Stomach (tissue), 9 donors: ENCODE results near the gene TET1. TPM values are rescaled to one million over a fixed set of nuclear protein-coding genes. Genes with fewer than 3 reads are reported as not detected.
A peak's percentile ranks its signal among the peaks of the same experiment; 100 is the strongest.
"Not testable (repeated sequence)": the region's sequence is repeated elsewhere in the genome, so short reads cannot be mapped to it uniquely, and the experiment has no call there.

Experiments used
- DNase-seq, 2 donors: peaks; one replicate each; pipeline versions ENCODE4 v3.0.0 to v3.0.0-alpha.2; 2013 to 2019
- H3K27ac ChIP-seq, 5 donors: fragments of 200-600 bp in 4 of 5; sonication (generic) in 4 of 5; one replicate each; pipeline ENCODE4 v1.5.1; 2013 to 2019; ENCODE audit warnings: mild to moderate bottlenecking in 1 of 5, moderate library complexity in 1 of 5
- H3K27me3 ChIP-seq, 3 donors: fragments of 200-600 bp; sonication (generic); one replicate each; pipeline ENCODE4 v1.5.1; 2017 to 2019; ENCODE audit warnings: mixed run types in 1 of 3
- H3K36me3 ChIP-seq, 4 donors: fragments of 200-600 bp; sonication (generic); 1 replicate in 3 of 4; 2 replicates in 1 of 4; pipeline ENCODE4 v1.5.1; 2016 to 2019
- H3K4me1 ChIP-seq, 4 donors: fragments of 200-600 bp; sonication (generic); one replicate each; pipeline ENCODE4 v1.5.1; 2016 to 2019
- H3K4me3 ChIP-seq, 4 donors: fragments of 200-600 bp; sonication (generic) in 3 of 4; one replicate each; pipeline ENCODE4 v1.5.1; 2016 to 2019; ENCODE audit warnings: mild to moderate bottlenecking in 1 of 4
- H3K9me3 ChIP-seq, 4 donors: fragments of 200-600 bp; sonication (generic); one replicate each; pipeline ENCODE4 v1.5.1; 2016 to 2019
- CTCF ChIP-seq, 7 experiments: fragments of 450-650 bp in 4 of 7; fragments of 200-600 bp in 3 of 7; sonication (generic) in 3 of 7; IDR thresholded peaks; one replicate each; pipeline ENCODE4 v1.5.1; 2016 to 2019; ENCODE audit warnings: antibody characterized with exemption in 7 of 7, control low read depth in 2 of 7, mild to moderate bottlenecking in 1 of 7
- EP300 ChIP-seq: sonication (generic); formaldehyde crosslinking; IDR thresholded peaks from one replicate; pipeline ENCODE4 v1.6.1; 2017; ENCODE audit warnings: antibody characterized with exemption
- POLR2A ChIP-seq, 4 donors: fragments of 450-650 bp; IDR thresholded peaks; one replicate each; pipeline ENCODE4 v1.6.1; 2016; ENCODE audit warnings: antibody characterized with exemption in 4 of 4, control low read depth in 2 of 4, mild to moderate bottlenecking in 1 of 4, moderate library complexity in 1 of 4
- POLR2AphosphoS5 ChIP-seq, 3 donors: sonication (generic); formaldehyde crosslinking; IDR thresholded peaks; one replicate each; pipeline ENCODE4 v1.6.1; 2016; ENCODE audit warnings: antibody characterized with exemption in 3 of 3
- WGBS, 5 donors: extraction: QIAGEN DNeasy Blood & Tissue Kit in 3 of 5; methylation state at CpG; one replicate each; pipeline versions ENCODE4 v1.1.5 to v1.1.7; 2013 to 2018; 5-methylcytosine and 5-hydroxymethylcytosine counted together
- intact Hi-C: fragments of 100-400 bp; cut with DNase I; formaldehyde crosslinking; loops from one replicate; pipeline ENCODE4 v1.15.1; 2023; ENCODE audit warnings: low total_unique reads
- polyA plus RNA-seq, 3 donors: library from polyadenylated mRNA; stranded (reverse); fragments of 200-250 nt; gene quantifications; one replicate each; pipeline ENCODE4 v1.2.3, GENCODE V29; 2013
- total RNA-seq, 5 donors: library from RNA; depleted of rRNA; stranded (reverse); fragments of >200 nt; gene quantifications; one replicate each; pipeline versions ENCODE4 v1.1.0 to v1.2.3, GENCODE V29; 2014 to 2016
- donor health status: healthy with polysubstance abuse.
- donor health status: Bipolar disorder and iron deficiency.
- donor health status: healthy.

TET1 gene
- total and polyA plus RNA-seq, 8 donors = under 0.01 to 22.3 (median 2.5) TPM

- H3K4me1 ChIP-seq = peaks cover 0 to 26% (median 13%) of the 10 kb centered on the region in 4 donors
- H3K9me3 ChIP-seq = no peaks in the 10 kb centered on the region
- TF ChIP-seq EP300 (no peak), POLR2A (IDR thresholded peaks at IDR 0.05) (no peak), POLR2AphosphoS5 (IDR thresholded peaks at IDR 0.05) (no peak), CTCF (IDR thresholded peaks at IDR 0.05) (no peak)
- intact Hi-C loops = no loop called here
- no peaks in the 10 kb centered on the region for H3K27me3 ChIP-seq
- H3K27ac ChIP-seq = no peak overlapping the region
- peak in 1 of 2 donors; percentile 12 for DNase-seq
- no peak overlapping the region for H3K4me3 ChIP-seq
- WGBS, 5 donors = 59 to 69% (median 62%) methylated on average over 6 of the region's 6 CpGs
- no peaks in the 10 kb centered on the region for H3K36me3 ChIP-seq
These were observed 68.5 kb downstream of the TET1 start for GRCh38 chr10:68628576-68629127.

GRCh38 chr10:68632271-68632560, 72.1 kb downstream of the TET1 start:
- 95 to 98% (median 97%) methylated on average over 10 of the region's 10 CpGs for WGBS, 5 donors
- H3K4me3 ChIP-seq, H3K27ac ChIP-seq, intact Hi-C loops, H3K9me3 ChIP-seq, H3K36me3 ChIP-seq, H3K27me3 ChIP-seq, DNase-seq: not testable (repeated sequence)
- peaks cover 0 to 21% (median 10%) of the 10 kb centered on the region in 4 donors for H3K4me1 ChIP-seq

GRCh38 chr10:68633281-68633680, 73.1 kb downstream of the TET1 start:
- no peak overlapping the region for H3K4me3 ChIP-seq
- H3K27ac ChIP-seq = no peak overlapping the region
- DNase-seq = no peak
- H3K4me1 ChIP-seq = peaks cover 0 to 17% (median 8%) of the 10 kb centered on the region in 4 donors
- intact Hi-C loops = no loop called here
- H3K9me3 ChIP-seq = no peaks in the 10 kb centered on the region
- TF ChIP-seq POLR2A (IDR thresholded peaks at IDR 0.05) = no peak
- no peak for TF ChIP-seq CTCF (IDR thresholded peaks at IDR 0.05)
- no peak for TF ChIP-seq EP300
- TF ChIP-seq POLR2AphosphoS5 (IDR thresholded peaks at IDR 0.05) = no peak
- H3K36me3 ChIP-seq = no peaks in the 10 kb centered on the region
- WGBS, 5 donors = 87 to 98% (median 93%) methylated on average over 4 of the region's 4 CpGs
- H3K27me3 ChIP-seq = no peaks in the 10 kb centered on the region

GRCh38 chr10:68633816-68634466, 73.8 kb downstream of the TET1 start:
- no peak for DNase-seq
- intact Hi-C loops = no loop called here
- no peaks in the 10 kb centered on the region for H3K36me3 ChIP-seq
- no peaks in the 10 kb centered on the region for H3K27me3 ChIP-seq
- no peaks in the 10 kb centered on the region for H3K9me3 ChIP-seq
- H3K4me1 ChIP-seq = peaks cover 0 to 11% (median 5%) of the 10 kb centered on the region in 4 donors
- H3K4me3 ChIP-seq = no peak overlapping the region
- TF ChIP-seq POLR2A (IDR thresholded peaks at IDR 0.05) (no peak), EP300 (no peak), CTCF (IDR thresholded peaks at IDR 0.05) (no peak), POLR2AphosphoS5 (IDR thresholded peaks at IDR 0.05) (no peak)
- H3K27ac ChIP-seq = no peak overlapping the region
- 67 to 83% (median 72%) methylated on average over 4 of the region's 4 CpGs for WGBS, 5 donors

- Histone ChIP-seq H3K27me3 (no peaks in the 10 kb centered on the region), H3K4me1 (peaks cover 0 to 10% (median 4%) of the 10 kb centered on the region in 4 donors), H3K4me3 (no peak overlapping the region), H3K27ac (no peak overlapping the region), H3K9me3 (no peaks in the 10 kb centered on the region), H3K36me3 (peaks cover 0 to 5% (median 2%) of the 10 kb centered on the region in 4 donors)
- TF ChIP-seq POLR2AphosphoS5 (IDR thresholded peaks at IDR 0.05) = no peak
- TF ChIP-seq POLR2A (IDR thresholded peaks at IDR 0.05) = no peak
- no peak for TF ChIP-seq EP300
- no peak for TF ChIP-seq CTCF (IDR thresholded peaks at IDR 0.05)
- intact Hi-C loops = no loop called here
- 82 to 97% (median 93%) methylated on average over 3 of the region's 3 CpGs for WGBS, 5 donors
- DNase-seq = no peak
These were observed 76.2 kb downstream of the TET1 start for GRCh38 chr10:68636335-68636734.

- DNase-seq, H3K27me3 ChIP-seq, H3K27ac ChIP-seq, intact Hi-C loops, H3K4me1 ChIP-seq, H3K9me3 ChIP-seq, H3K4me3 ChIP-seq: not testable (repeated sequence)
- peaks cover 0 to 14% (median 9%) of the 10 kb centered on the region in 4 donors for H3K36me3 ChIP-seq
- 88 to 99% (median 97%) methylated on average over 5 of the region's 5 CpGs for WGBS, 5 donors
These were observed 83.4 kb downstream of the TET1 start for GRCh38 chr10:68643550-68643949.
